ENCODE results near the gene PAX9. TPM values are rescaled to one million over a fixed set of nuclear protein-coding genes. Genes with fewer than 3 reads are reported as not detected.

Gene PAX9
- total RNA-seq, 1 experiment from 2014 or later, result 5.5 TPM

DNA sequence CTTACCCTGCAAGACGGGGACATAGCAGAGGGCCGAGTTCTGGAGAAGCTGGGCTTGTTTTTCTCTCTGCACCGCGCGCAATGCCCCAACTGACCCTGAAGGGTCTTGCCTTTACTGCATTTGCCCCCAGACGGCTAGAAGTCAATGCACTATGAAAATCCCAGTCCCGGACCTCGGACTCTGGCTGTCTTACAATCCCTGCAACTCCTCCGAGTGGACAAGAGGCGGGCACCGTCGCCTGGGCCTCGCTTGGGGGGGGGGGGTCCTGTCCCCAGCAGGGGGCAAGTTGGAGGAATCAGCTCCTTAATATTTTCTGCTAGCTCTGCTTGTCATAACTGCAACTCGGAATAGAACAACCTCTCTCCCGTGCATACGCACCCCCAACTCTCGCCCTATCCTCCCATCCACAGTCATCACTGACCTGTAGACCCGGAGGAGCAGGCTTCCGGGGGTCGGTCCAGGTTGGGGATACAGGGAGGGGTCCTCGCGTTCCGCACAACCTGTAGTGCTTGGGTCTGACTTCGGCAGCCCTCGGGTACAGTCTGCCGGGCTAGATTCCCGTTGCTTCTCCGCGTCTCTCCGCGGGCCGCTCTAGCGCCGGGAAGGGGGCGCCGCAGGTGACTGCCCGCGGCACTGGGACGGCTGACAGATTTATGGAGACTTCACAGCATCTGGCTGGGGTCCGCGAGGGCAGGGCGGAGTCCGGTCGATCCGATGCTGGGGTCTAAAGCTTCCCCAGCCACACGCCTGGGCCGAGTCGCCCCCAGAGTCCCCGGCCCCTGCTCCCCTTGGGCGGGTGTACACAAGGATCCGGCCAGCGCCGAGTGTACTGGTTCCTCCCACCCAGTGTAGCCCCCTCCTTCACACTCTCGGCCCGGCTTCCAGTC lies 3.3 kb upstream of the PAX9 start:
- ChIA-PET CTCF (interaction anchor here (0.7 to 7.5 kb wide), 5 partner anchors 10 to 587 kb away, joined by 3 to 41 read pairs (median 3); no protein-coding TSS in a partner anchor), POLR2A (no interaction called here)
- peaks cover 8% of the 10 kb centered on the region for H3K4me1 Mint-ChIP-seq (ENCODE audit: insufficient read depth, unreplicated experiment)
- no peaks in the 10 kb centered on the region for H3K27me3 Mint-ChIP-seq (ENCODE audit: insufficient read depth, unreplicated experiment)
- no peak overlapping the region for H3K4me3 Mint-ChIP-seq (ENCODE audit: unreplicated experiment)
- BruUV-seq (replicated peaks), result no TSS peak
- no peak for DNase-seq (ENCODE audit: unreplicated experiment)
- intact Hi-C loops (cut with micrococcal nuclease), result no loop called here
- no peak overlapping the region for H3K27ac Mint-ChIP-seq (ENCODE audit: low read depth, unreplicated experiment)
- H3K9me3 Mint-ChIP-seq (ENCODE audit: unreplicated experiment), result no peaks in the 10 kb centered on the region
- no peaks in the 10 kb centered on the region for H3K36me3 Mint-ChIP-seq (ENCODE audit: insufficient read depth, unreplicated experiment)
- TF ChIP-seq, protein P1, sequence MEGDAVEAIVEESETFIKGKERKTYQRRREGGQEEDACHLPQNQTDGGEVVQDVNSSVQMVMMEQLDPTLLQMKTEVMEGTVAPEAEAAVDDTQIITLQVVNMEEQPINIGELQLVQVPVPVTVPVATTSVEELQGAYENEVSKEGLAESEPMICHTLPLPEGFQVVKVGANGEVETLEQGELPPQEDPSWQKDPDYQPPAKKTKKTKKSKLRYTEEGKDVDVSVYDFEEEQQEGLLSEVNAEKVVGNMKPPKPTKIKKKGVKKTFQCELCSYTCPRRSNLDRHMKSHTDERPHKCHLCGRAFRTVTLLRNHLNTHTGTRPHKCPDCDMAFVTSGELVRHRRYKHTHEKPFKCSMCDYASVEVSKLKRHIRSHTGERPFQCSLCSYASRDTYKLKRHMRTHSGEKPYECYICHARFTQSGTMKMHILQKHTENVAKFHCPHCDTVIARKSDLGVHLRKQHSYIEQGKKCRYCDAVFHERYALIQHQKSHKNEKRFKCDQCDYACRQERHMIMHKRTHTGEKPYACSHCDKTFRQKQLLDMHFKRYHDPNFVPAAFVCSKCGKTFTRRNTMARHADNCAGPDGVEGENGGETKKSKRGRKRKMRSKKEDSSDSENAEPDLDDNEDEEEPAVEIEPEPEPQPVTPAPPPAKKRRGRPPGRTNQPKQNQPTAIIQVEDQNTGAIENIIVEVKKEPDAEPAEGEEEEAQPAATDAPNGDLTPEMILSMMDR (IDR thresholded peaks at IDR 0.05; ENCODE audit: unreplicated experiment), result no peak

DNA sequence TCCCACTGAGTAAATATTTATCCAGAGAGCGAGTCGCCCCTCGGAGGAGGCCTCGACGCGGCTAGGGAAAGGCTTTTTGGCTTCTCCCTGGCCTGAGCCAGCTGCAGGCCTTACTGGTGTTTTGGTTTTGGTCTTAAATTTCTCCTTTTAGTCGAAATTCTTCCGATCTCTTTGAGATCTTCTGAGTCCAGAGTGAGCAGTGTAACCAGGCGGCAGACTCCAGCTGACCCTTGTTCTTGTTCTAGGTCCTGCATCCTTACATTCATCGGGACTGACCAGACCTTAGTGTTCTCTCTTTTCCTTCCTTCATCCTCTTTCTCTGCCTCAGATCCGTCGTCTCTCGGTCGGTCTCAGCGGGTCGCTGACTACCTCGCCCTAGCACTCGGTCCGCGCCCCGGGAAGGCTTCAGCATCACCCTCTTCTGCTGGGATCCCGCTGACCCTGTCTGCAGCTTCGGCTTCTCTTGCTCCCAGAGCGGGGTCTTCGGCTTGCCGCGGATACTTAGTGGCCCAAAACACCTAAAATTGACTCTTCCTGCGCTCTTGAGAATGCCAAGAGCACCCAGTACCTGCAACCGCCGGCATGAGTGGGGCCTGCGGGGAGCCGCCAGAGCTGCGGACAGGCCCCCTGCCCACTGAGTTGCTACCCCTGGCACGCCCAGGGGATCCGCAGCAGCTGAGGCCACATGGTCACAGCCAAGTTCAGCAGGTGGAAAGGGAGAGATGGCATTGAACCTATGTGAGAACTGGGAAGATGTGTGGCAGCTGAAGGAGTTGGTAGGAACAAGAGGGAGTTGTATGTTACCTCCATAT lies 2.4 kb upstream of the PAX9 start:
- ChIA-PET CTCF (interaction anchor here (0.5 to 7.5 kb wide), 4 partner anchors 10 to 486 kb away, joined by 3 to 41 read pairs (median 3); no protein-coding TSS in a partner anchor), POLR2A (no interaction called here)
- no peak overlapping the region for H3K4me3 Mint-ChIP-seq (ENCODE audit: unreplicated experiment)
- H3K36me3 Mint-ChIP-seq (ENCODE audit: insufficient read depth, unreplicated experiment), result peaks cover 5% of the 10 kb centered on the region
- H3K4me1 Mint-ChIP-seq (ENCODE audit: insufficient read depth, unreplicated experiment), result peaks cover 16% of the 10 kb centered on the region
- no TSS peak for BruUV-seq (replicated peaks)
- H3K9me3 Mint-ChIP-seq (ENCODE audit: unreplicated experiment), result no peaks in the 10 kb centered on the region
- TF ChIP-seq, protein P1 (IDR thresholded peaks at IDR 0.05; ENCODE audit: unreplicated experiment), result no peak
- no peaks in the 10 kb centered on the region for H3K27me3 Mint-ChIP-seq (ENCODE audit: insufficient read depth, unreplicated experiment)
- intact Hi-C loops (cut with micrococcal nuclease), result no loop called here
- no peak overlapping the region for H3K27ac Mint-ChIP-seq (ENCODE audit: low read depth, unreplicated experiment)
- DNase-seq (ENCODE audit: unreplicated experiment), result no peak

DNA sequence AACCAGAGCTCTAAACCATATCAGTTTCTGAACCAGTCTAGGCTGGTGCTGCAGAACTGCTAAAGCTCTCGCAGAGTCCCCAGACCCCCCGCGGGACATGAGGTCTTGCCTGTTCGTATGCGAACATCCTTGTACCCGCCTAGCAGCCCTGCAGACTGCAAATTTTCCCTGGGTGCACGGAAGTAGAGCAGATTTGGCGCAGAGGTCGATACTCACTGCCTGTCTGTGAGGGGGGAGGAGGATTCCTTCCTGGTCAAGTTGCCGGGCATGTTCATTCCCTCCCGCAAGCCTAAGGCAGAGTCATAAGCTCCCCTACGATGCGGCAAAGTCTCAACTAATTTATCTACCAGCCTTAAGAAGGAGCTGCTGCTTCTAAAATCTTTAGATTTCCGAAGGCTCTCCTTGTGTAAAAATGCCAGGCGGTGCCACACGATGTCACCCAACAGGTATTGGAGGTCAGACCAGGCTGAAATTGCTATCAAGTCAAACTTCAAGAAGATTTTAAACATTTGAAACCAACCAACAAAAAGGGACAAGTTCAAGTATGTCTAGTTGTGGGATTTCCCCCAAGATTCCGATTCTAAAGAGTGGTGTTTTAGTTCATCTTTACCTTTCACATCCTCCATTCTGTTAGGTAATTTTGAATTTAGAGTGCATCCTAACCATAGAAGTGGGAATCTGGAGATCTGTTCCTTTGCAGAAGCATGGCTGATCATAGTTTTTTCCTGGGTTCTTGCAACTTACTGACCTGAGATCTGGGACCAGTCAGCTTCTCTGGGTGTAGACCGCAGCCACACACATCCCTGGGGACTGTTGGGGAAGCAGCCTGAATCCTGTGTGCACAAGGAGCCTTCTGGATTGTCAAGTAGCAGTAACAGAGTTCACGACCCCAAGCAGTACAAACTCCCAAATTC lies 1.6 kb upstream of the PAX9 start:
- no TSS peak for BruUV-seq (replicated peaks)
- DNase-seq (ENCODE audit: unreplicated experiment), result no peak
- Mint-ChIP-seq H3K9me3 (ENCODE audit: unreplicated experiment) (no peaks in the 10 kb centered on the region), H3K4me3 (ENCODE audit: unreplicated experiment) (no peak overlapping the region), H3K27me3 (ENCODE audit: insufficient read depth, unreplicated experiment) (no peaks in the 10 kb centered on the region), H3K36me3 (ENCODE audit: insufficient read depth, unreplicated experiment) (peaks cover 7% of the 10 kb centered on the region), H3K27ac (ENCODE audit: low read depth, unreplicated experiment) (no peak overlapping the region), H3K4me1 (ENCODE audit: insufficient read depth, unreplicated experiment) (peaks cover 24% of the 10 kb centered on the region)
- TF ChIP-seq, protein P1 (IDR thresholded peaks at IDR 0.05; ENCODE audit: unreplicated experiment), result no peak
- CTCF ChIA-PET, result interaction anchor here (0.5 to 7.5 kb wide), 6 partner anchors 11 to 490 kb away, joined by 3 to 41 read pairs (median 3); no protein-coding TSS in a partner anchor
- intact Hi-C loops (cut with micrococcal nuclease), result loop anchor here (5.0 kb wide), 2 partner anchors 87 to 282 kb away; no protein-coding TSS in a partner anchor
- POLR2A ChIA-PET, result no interaction called here
